NCI-H524 (cell line): ENCODE results near the gene NUDT14.
A peak's percentile ranks its signal among the peaks of the same experiment; 100 is the strongest.

ENCODE experiments used
- DNase-seq, 2 experiments: peaks; one replicate each; lab custom pipeline; 2025; lab: John Stamatoyannopoulos, UW

The NUDT14 gene

GRCh38 chr14:105176513-105176912 lies 4.6 kb downstream of the NUDT14 start:
- DNase-seq = peak in 1 of 2 experiments; percentile 49

- no peak for DNase-seq
Observed at GRCh38 chr14:105173901-105174894, 6.9 kb downstream of the NUDT14 start.

GRCh38 chr14:105173145-105173544 lies 8.0 kb downstream of the NUDT14 start:
- no peak for DNase-seq

GRCh38 chr14:105172476-105172875 lies 8.6 kb downstream of the NUDT14 start:
- DNase-seq = no peak

- no peak for DNase-seq
Observed at GRCh38 chr14:105171004-105171673, 10.0 kb downstream of the NUDT14 start.

- DNase-seq = no peak
Observed at GRCh38 chr14:105169776-105170655, 11.1 kb downstream of the NUDT14 start.

- no peak for DNase-seq
Observed at GRCh38 chr14:105168979-105169507, 12.1 kb downstream of the NUDT14 start.

- peak in 1 of 2 experiments; percentile 35 for DNase-seq
Observed at GRCh38 chr14:105168496-105168978, 12.6 kb downstream of the NUDT14 start, which contains the start of gene JAG2. Gene JAG2 (minus strand): TSS chr14:105168776. CDS start chr14:105168420, 356 bp downstream.

GRCh38 chr14:105168093-105168420 lies 13.1 kb downstream of the NUDT14 start:
- DNase-seq = no peak

- DNase-seq = peak in 1 of 2 experiments; percentile 54
Observed at GRCh38 chr14:105167303-105168092, 13.6 kb downstream of the NUDT14 start.

GRCh38 chr14:105166571-105167302 lies 14.4 kb downstream of the NUDT14 start:
- no peak for DNase-seq

GRCh38 chr14:105165761-105166485 lies 15.2 kb downstream of the NUDT14 start:
- no peak for DNase-seq

GRCh38 chr14:105165134-105165704 lies 15.9 kb downstream of the NUDT14 start:
- DNase-seq = peak in 1 of 2 experiments; percentile 77

GRCh38 chr14:105163040-105163742 lies 17.9 kb downstream of the NUDT14 start:
- DNase-seq = no peak

GRCh38 chr14:105162669-105162979 lies 18.5 kb downstream of the NUDT14 start:
- no peak for DNase-seq

- DNase-seq = no peak
Observed at GRCh38 chr14:105161964-105162668, 19.0 kb downstream of the NUDT14 start.

- DNase-seq = no peak
Observed at GRCh38 chr14:105161309-105161708, 19.8 kb downstream of the NUDT14 start.

GRCh38 chr14:105160776-105161175 lies 20.3 kb downstream of the NUDT14 start:
- no peak for DNase-seq
